NB4 (cell line): ENCODE results near the gene USP31.

Experiments used
- DNase-seq: peaks from one replicate; pipeline ENCODE4 v3.0.0; 2010; ENCODE audit warnings: low read depth
- H3K4me3 ChIP-seq: one replicate; pipeline ENCODE4 v1.5.1; 2011; ENCODE audit warnings: mild to moderate bottlenecking, low read depth, low read length, moderate library complexity
- MYC ChIP-seq: IDR thresholded peaks from 2 replicates; pipeline ENCODE4 v1.6.1; 2011; ENCODE audit warnings: low read depth, low read length
- POLR2A ChIP-seq: IDR thresholded peaks from 2 replicates; pipeline ENCODE4 v1.6.1; 2011; ENCODE audit warnings: mild to moderate bottlenecking; ENCODE audit not compliant: insufficient read length; ENCODE audit errors: extremely low read depth
- TF ChIP-seq, protein P1 (sequence below): IDR thresholded peaks from 2 replicates; pipeline ENCODE4 v1.6.1; 2011; ENCODE audit warnings: low read depth, low read length
- TF ChIP-seq, protein P2 (sequence below): IDR thresholded peaks from one replicate; pipeline ENCODE4 v1.5.1; 2012; ENCODE audit warnings: low read depth, low read length

USP31 gene

DNA sequence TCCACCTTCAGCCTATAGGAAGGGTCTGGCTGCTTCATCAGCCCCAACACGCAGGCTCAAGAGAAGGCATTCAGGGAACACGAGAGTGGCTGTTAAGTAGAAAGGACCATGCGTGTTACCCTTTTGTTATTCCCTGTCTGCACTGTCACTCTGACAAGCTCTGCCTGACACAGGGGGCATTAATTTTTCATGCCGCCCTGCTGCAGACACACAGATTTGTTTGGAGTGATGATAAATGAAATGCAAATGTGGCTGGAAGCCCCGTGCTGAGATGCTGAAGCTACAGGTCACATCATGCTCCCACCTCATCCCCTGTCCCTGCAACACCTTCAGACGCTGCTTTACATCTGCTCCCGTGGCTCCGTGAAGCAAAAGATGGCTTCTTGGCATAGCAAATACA lies 97.7 kb downstream of the USP31 start:
- no peak for DNase-seq
- no peak overlapping the region for H3K4me3 ChIP-seq
- no peak for TF ChIP-seq MYC

DNA sequence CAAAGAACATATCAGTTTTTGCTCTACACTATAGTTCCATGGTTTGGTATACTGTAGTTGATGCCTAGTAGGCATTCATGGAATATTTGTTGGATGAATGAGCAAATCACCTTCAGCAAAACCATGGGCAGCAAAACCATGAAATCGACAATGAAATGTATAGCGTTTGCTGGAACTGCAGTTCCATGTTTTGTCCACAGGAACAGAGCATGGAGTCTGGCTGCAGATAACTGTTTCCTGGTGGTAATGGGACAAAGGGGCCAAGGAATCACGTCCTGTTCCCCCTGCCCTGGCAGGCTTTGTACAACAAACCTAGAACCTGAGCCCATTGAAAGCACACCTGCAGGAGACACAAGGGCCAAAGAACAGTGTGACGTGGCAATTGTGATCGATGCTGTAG lies 101.1 kb downstream of the USP31 start:
- TF ChIP-seq POLR2A, result no peak
- TF ChIP-seq, protein P1, sequence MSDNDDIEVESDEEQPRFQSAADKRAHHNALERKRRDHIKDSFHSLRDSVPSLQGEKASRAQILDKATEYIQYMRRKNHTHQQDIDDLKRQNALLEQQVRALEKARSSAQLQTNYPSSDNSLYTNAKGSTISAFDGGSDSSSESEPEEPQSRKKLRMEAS, result no peak
- TF ChIP-seq, protein P2, sequence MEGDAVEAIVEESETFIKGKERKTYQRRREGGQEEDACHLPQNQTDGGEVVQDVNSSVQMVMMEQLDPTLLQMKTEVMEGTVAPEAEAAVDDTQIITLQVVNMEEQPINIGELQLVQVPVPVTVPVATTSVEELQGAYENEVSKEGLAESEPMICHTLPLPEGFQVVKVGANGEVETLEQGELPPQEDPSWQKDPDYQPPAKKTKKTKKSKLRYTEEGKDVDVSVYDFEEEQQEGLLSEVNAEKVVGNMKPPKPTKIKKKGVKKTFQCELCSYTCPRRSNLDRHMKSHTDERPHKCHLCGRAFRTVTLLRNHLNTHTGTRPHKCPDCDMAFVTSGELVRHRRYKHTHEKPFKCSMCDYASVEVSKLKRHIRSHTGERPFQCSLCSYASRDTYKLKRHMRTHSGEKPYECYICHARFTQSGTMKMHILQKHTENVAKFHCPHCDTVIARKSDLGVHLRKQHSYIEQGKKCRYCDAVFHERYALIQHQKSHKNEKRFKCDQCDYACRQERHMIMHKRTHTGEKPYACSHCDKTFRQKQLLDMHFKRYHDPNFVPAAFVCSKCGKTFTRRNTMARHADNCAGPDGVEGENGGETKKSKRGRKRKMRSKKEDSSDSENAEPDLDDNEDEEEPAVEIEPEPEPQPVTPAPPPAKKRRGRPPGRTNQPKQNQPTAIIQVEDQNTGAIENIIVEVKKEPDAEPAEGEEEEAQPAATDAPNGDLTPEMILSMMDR, result no peak
- no peak for DNase-seq
- no peak overlapping the region for H3K4me3 ChIP-seq

DNA sequence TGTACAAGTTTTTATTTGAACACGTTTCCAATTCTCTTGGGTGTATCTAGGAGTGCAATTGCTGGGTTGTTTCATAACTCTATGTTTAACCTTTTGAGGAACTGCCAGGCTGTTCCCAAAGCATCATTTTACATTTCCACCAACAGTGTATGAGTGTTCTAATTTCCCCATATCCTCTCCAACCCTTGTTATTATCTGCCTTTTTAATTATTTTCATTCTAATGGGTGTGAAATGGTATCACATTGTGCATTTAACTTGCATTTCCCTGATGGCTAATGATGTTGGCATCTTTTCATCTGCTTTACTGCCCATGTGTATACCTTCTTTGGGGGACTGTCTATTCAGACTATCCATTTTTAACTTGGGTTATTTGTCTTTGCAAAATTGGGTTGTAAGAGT lies 104.2 kb downstream of the USP31 start:
- H3K4me3 ChIP-seq, result no peak overlapping the region
- TF ChIP-seq, protein P2, result no peak
- TF ChIP-seq, protein P1, result no peak
- TF ChIP-seq POLR2A (no peak), MYC (no peak)
- no peak for DNase-seq

DNA sequence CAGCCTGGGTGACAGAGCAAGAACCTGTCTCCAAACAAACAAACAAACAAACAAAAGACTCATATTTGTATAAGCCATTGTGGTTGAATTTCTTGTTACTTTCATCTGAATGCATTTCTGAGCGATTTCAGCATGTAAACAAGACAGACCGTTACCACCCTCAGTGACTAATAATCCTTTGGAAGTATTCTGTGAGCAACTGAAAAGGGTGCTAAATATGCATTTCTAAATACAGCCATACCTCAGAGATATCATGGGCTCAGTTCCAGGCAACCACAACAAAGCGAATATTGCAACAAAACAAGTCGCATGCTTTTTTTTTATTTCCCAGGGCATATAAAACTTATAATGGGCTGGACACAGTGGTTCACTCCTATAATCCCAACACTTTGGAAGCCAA lies 109.0 kb downstream of the USP31 start:
- H3K4me3 ChIP-seq, result no peak overlapping the region
- no peak for DNase-seq
- no peak for TF ChIP-seq MYC
- TF ChIP-seq POLR2A, result no peak
- TF ChIP-seq, protein P1, result no peak
- TF ChIP-seq, protein P2, result no peak

DNA sequence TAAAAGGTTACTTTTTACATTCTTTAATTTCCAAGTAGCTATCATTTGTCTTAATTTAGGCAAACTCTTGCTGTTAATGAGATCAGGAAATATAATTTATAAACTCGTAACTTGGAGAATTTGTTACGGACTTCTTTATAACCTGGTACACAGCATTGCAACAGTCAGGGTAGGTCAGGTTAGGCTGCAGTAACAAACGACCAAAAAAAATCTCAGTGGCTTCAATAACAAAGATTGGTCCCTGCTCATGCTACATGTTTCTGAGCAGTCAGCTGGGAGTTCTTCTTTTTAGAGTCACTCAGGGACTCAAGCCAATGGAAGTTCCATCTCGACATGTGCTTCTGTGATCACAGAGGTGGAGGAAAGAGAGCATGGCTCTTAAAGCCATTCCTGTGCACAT lies 110.1 kb downstream of the USP31 start:
- TF ChIP-seq POLR2A, result no peak
- TF ChIP-seq MYC, result no peak
- TF ChIP-seq, protein P1, result no peak
- H3K4me3 ChIP-seq, result no peak overlapping the region
- no peak for DNase-seq

DNA sequence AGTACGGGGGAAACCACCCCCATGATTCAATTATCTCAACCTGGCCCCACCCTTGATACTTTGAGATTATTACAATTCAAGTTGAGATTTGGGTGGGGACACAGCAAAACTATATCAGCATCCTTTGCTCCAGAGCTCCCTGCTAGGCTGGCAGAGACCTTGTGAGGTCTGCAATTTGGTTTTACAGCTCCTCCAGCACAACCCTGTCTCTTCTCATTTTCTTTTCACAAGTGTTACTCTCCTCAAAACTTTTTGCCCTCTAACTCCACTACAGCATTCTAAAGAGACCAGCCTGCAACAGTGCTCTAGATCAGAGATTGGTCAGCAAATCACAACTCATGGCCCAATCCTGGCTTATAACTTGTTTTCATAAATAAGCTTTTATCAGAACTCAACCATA lies 114.0 kb downstream of the USP31 start:
- TF ChIP-seq, protein P1, result no peak
- TF ChIP-seq, protein P2, result no peak
- TF ChIP-seq POLR2A, result no peak
- no peak overlapping the region for H3K4me3 ChIP-seq
- no peak for DNase-seq

DNA sequence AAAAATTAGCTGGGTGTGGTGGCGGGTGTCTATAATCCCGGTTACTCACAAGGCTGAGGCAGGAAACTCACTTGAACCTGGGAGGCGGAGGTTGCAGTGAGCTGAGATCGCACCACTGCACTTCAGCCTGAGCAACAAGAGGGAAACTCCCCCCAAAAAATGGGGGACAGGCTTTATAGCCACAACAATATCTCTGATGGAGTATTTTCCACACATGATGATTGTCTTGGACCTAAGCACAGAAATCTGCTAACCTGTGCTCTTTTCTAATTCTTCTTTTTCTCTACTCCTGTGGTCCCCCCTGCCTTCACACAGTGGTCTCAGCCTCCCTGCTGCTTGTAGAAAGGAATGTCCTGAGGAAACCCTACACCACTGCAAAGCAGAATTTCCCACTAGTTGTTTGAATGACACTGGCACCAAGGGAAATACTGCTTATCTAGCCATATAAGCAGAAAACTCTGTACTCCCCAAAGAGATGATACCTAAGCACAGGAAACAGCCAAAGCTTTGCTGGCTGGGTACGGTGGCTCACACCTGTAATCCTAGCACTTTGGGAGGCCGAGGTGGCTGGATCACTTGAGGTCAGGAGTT lies 117.6 kb downstream of the USP31 start:
- TF ChIP-seq, protein P1, result no peak
- no peak for DNase-seq
- no peak overlapping the region for H3K4me3 ChIP-seq
